Hepatocyte (in vitro differentiated cells): ENCODE results near the gene NF2. TPM values are rescaled to one million over a fixed set of nuclear protein-coding genes. Genes with fewer than 3 reads are reported as not detected.

Experiments
- DNase-seq: peaks from one replicate; pipeline ENCODE4 v3.0.0-alpha.2; 2016; ENCODE audit warnings: low spot score
- H2AFZ ChIP-seq: fragments of 200-600 bp; sonication (generic); 2 replicates; pipeline ENCODE4 v1.6.0; 2016; ENCODE audit warnings: antibody characterized with exemption, mild to moderate bottlenecking
- H3K27ac ChIP-seq: fragments of 200-600 bp; sonication (generic); 2 replicates; pipeline ENCODE4 v1.5.1; 2016; ENCODE audit warnings: mild to moderate bottlenecking
- H3K27me3 ChIP-seq: fragments of 200-600 bp; sonication (generic); 2 replicates; pipeline ENCODE4 v1.6.1; 2016
- H3K36me3 ChIP-seq: fragments of 200-600 bp; sonication (generic); replicated peaks from 2 replicates; pipeline ENCODE4 v1.5.1; 2016; ENCODE audit warnings: low read depth; ENCODE audit not compliant: insufficient read depth
- H3K4me1 ChIP-seq: fragments of 200-600 bp; sonication (generic); 2 replicates; pipeline ENCODE4 v1.5.1; 2016; ENCODE audit warnings: mild to moderate bottlenecking, moderate library complexity; ENCODE audit not compliant: insufficient read depth
- H3K4me2 ChIP-seq: fragments of 200-600 bp; sonication (generic); 2 replicates; pipeline ENCODE4 v1.6.0; 2016
- H3K4me3 ChIP-seq: fragments of 200-600 bp; sonication (generic); 2 replicates; pipeline ENCODE4 v1.5.1; 2016; ENCODE audit warnings: mild to moderate bottlenecking
- H3K79me2 ChIP-seq: fragments of 200-600 bp; sonication (generic); 2 replicates; pipeline ENCODE4 v1.6.0; 2017; ENCODE audit warnings: mild to moderate bottlenecking
- H3K9me2 ChIP-seq: fragments of 200-600 bp; sonication (generic); replicated peaks from 2 replicates; pipeline ENCODE4 v1.6.0; 2017; ENCODE audit warnings: mild to moderate bottlenecking; ENCODE audit not compliant: insufficient read depth
- H3K9me3 ChIP-seq: fragments of 200-600 bp; sonication (generic); 2 replicates; pipeline ENCODE4 v1.5.1; 2016; ENCODE audit warnings: low read depth, mild to moderate bottlenecking
- H4K20me1 ChIP-seq: fragments of 200-600 bp; sonication (generic); 2 replicates; pipeline ENCODE4 v1.6.0; 2016; ENCODE audit warnings: mild to moderate bottlenecking; ENCODE audit not compliant: insufficient read depth, poor library complexity, severe bottlenecking
- CTCF ChIP-seq: fragments of 200-600 bp; sonication (generic); IDR thresholded peaks from 2 replicates; pipeline ENCODE4 v1.5.1; 2016; ENCODE audit warnings: antibody characterized with exemption, mild to moderate bottlenecking; ENCODE audit not compliant: poor library complexity
- EZH2 ChIP-seq: fragments of 200-600 bp; sonication (generic); IDR thresholded peaks from 2 replicates; pipeline ENCODE4 v1.6.1; 2016; ENCODE audit warnings: antibody characterized with exemption, mild to moderate bottlenecking, borderline replicate concordance
- EZH2phosphoT487 ChIP-seq: fragments of 200-600 bp; sonication (generic); IDR thresholded peaks from one replicate; pipeline ENCODE4 v1.6.1; 2018; ENCODE audit warnings: antibody characterized with exemption, mild to moderate bottlenecking, low read depth, moderate library complexity; ENCODE audit not compliant: unreplicated experiment, severe bottlenecking
- WGBS: methylation state at CpG from one replicate; pipeline ENCODE4 v1.1.6; 2016; ENCODE audit warnings: low lambda C conversion rate; ENCODE audit errors: missing lambda C conversion rate; 5-methylcytosine and 5-hydroxymethylcytosine counted together
- polyA plus RNA-seq: library from polyadenylated mRNA; unstranded; fragments of >200 nt; fragmentation: Nextera tagmentation; extraction: Ambion mirVana; gene quantifications from 2 replicates; pipeline ENCODE4 v1.2.1, GENCODE V29; 2016
- total RNA-seq: library from RNA; depleted of rRNA; stranded (reverse); fragments of >200 nt; gene quantifications from 2 replicates; pipeline ENCODE4 v1.2.3, GENCODE V29; 2014

NF2 gene
- total and polyA plus RNA-seq, 2 experiments from 2014 or later: 18.5 to 30.7 TPM

- no peak for DNase-seq
- no peak overlapping the region for H3K4me2 ChIP-seq
- H3K9me3 ChIP-seq: no peaks in the 10 kb centered on the region
- H3K4me3 ChIP-seq: no peak overlapping the region
- H3K9me2 ChIP-seq: no peaks in the 10 kb centered on the region
- peaks cover 5% of the 10 kb centered on the region for H3K4me1 ChIP-seq
- H3K27ac ChIP-seq: no peak overlapping the region
- TF ChIP-seq EZH2 (no peak), CTCF (no peak), EZH2phosphoT487 (no peak)
- H4K20me1 ChIP-seq: no peaks in the 10 kb centered on the region
- H3K79me2 ChIP-seq: no peaks in the 10 kb centered on the region
- no peak overlapping the region for H2AFZ ChIP-seq
- H3K36me3 ChIP-seq: no peaks in the 10 kb centered on the region
- peaks cover 25% of the 10 kb centered on the region for H3K27me3 ChIP-seq
- WGBS: 47% methylated on average over 8 of the region's 9 CpGs
Observed at GRCh38 chr22:29706486-29706885, 103.1 kb downstream of the NF2 start.

GRCh38 chr22:29707010-29707409 is 103.6 kb downstream of the NF2 start:
- Histone ChIP-seq H3K9me2 (no peaks in the 10 kb centered on the region), H3K27me3 (peaks cover 22% of the 10 kb centered on the region), H3K79me2 (no peaks in the 10 kb centered on the region), H3K9me3 (no peaks in the 10 kb centered on the region), H3K4me1 (no peaks in the 10 kb centered on the region), H3K4me3 (no peak overlapping the region), H3K36me3 (no peaks in the 10 kb centered on the region), H4K20me1 (no peaks in the 10 kb centered on the region), H3K4me2 (no peak overlapping the region), H3K27ac (no peak overlapping the region), H2AFZ (no peak overlapping the region)
- no peak for DNase-seq
- 94% methylated on average over 18 of the region's 18 CpGs for WGBS
- TF ChIP-seq EZH2 (no peak), EZH2phosphoT487 (no peak), CTCF (no peak)

- no peak overlapping the region for H2AFZ ChIP-seq
- no peaks in the 10 kb centered on the region for H3K9me2 ChIP-seq
- no peaks in the 10 kb centered on the region for H3K4me1 ChIP-seq
- no peaks in the 10 kb centered on the region for H4K20me1 ChIP-seq
- no peak for TF ChIP-seq CTCF
- no peak for TF ChIP-seq EZH2
- TF ChIP-seq EZH2phosphoT487: no peak
- DNase-seq: no peak
- H3K27ac ChIP-seq: no peak overlapping the region
- no peak overlapping the region for H3K4me3 ChIP-seq
- no peaks in the 10 kb centered on the region for H3K9me3 ChIP-seq
- H3K79me2 ChIP-seq: no peaks in the 10 kb centered on the region
- H3K36me3 ChIP-seq: no peaks in the 10 kb centered on the region
- H3K27me3 ChIP-seq: peaks cover 18% of the 10 kb centered on the region
- no peak overlapping the region for H3K4me2 ChIP-seq
- WGBS: 96% methylated on average over 5 of the region's 5 CpGs
Observed at GRCh38 chr22:29707471-29707870, 104.0 kb downstream of the NF2 start.

GRCh38 chr22:29710193-29710592 is 106.8 kb downstream of the NF2 start:
- H2AFZ ChIP-seq: no peak overlapping the region
- DNase-seq: no peak
- no peak overlapping the region for H3K27ac ChIP-seq
- no peaks in the 10 kb centered on the region for H3K9me3 ChIP-seq
- peaks cover 4% of the 10 kb centered on the region for H3K27me3 ChIP-seq
- no peak for TF ChIP-seq CTCF
- TF ChIP-seq EZH2: no peak
- TF ChIP-seq EZH2phosphoT487: no peak
- H3K79me2 ChIP-seq: no peaks in the 10 kb centered on the region
- H3K9me2 ChIP-seq: no peaks in the 10 kb centered on the region
- no peak overlapping the region for H3K4me2 ChIP-seq
- no peak overlapping the region for H3K4me3 ChIP-seq
- no peaks in the 10 kb centered on the region for H4K20me1 ChIP-seq
- H3K4me1 ChIP-seq: no peaks in the 10 kb centered on the region
- WGBS: 78% methylated on average over 15 of the region's 15 CpGs
- no peaks in the 10 kb centered on the region for H3K36me3 ChIP-seq
